SK-N-SH (cell line): Measurements from ENCODE around the gene ANK3.

Experiments
- EP300 ChIP-seq, 2 experiments: IDR thresholded peaks; 2 replicates each; pipeline versions ENCODE4 v1.4.0 to v1.6.1; 2012; ENCODE audit warnings: borderline replicate concordance in 1 of 2, low read depth in 1 of 2, low read length in 1 of 2
- POLR2AphosphoS5 ChIP-seq: IDR thresholded peaks from 2 replicates; pipeline ENCODE4 v1.6.1; 2012; ENCODE audit warnings: low read depth, low read length
- TF ChIP-seq, protein P1 (sequence below): fragments of 200-600 bp; sonication (generic); IDR thresholded peaks from 2 replicates; pipeline ENCODE4 v1.6.1; 2017; ENCODE audit warnings: antibody characterized with exemption, mild to moderate bottlenecking, moderate library complexity

DNA sequence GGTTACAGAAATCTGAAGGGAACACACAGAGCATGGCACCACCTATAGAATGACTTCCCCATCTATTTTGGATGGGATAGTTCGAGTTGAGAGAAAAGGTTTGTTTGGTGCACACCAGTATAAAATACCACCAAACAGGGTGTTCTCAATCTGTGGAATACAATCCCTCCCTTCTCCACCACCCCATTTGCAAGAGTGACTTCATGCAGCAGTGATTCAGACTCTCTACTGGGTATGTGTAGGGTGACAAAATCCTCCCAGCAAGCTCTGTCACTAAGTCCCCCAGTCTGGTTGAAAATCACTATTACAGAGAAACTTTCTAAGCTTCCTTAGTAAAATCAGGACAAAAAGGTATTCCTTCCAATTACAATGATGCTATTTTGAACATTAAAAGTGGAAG is 69.0 kb downstream of the ANK3 start:
- TF ChIP-seq POLR2AphosphoS5 (no peak), EP300 (IDR thresholded peaks at IDR 0.05; ENCODE audit: borderline replicate concordance in 1 of 2, low read depth in 1 of 2, low read length in 1 of 2) (no peak)
- TF ChIP-seq, protein P1, sequence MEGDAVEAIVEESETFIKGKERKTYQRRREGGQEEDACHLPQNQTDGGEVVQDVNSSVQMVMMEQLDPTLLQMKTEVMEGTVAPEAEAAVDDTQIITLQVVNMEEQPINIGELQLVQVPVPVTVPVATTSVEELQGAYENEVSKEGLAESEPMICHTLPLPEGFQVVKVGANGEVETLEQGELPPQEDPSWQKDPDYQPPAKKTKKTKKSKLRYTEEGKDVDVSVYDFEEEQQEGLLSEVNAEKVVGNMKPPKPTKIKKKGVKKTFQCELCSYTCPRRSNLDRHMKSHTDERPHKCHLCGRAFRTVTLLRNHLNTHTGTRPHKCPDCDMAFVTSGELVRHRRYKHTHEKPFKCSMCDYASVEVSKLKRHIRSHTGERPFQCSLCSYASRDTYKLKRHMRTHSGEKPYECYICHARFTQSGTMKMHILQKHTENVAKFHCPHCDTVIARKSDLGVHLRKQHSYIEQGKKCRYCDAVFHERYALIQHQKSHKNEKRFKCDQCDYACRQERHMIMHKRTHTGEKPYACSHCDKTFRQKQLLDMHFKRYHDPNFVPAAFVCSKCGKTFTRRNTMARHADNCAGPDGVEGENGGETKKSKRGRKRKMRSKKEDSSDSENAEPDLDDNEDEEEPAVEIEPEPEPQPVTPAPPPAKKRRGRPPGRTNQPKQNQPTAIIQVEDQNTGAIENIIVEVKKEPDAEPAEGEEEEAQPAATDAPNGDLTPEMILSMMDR: no peak
